Stimulated activated CD8-positive, alpha-beta memory T cell treated with anti-CD3 and anti-CD28 coated beads, Interleukin-12 subunit alpha, Interleukin-12 subunit beta, amount 100 ng/mL, for 1 hour (primary cell): ENCODE data around the gene PFKM.

Experiments
- DNase-seq: peaks from one replicate; pipeline ENCODE4 v3.0.0-alpha.2; 2020; ENCODE audit warnings: low read depth

PFKM gene

DNA sequence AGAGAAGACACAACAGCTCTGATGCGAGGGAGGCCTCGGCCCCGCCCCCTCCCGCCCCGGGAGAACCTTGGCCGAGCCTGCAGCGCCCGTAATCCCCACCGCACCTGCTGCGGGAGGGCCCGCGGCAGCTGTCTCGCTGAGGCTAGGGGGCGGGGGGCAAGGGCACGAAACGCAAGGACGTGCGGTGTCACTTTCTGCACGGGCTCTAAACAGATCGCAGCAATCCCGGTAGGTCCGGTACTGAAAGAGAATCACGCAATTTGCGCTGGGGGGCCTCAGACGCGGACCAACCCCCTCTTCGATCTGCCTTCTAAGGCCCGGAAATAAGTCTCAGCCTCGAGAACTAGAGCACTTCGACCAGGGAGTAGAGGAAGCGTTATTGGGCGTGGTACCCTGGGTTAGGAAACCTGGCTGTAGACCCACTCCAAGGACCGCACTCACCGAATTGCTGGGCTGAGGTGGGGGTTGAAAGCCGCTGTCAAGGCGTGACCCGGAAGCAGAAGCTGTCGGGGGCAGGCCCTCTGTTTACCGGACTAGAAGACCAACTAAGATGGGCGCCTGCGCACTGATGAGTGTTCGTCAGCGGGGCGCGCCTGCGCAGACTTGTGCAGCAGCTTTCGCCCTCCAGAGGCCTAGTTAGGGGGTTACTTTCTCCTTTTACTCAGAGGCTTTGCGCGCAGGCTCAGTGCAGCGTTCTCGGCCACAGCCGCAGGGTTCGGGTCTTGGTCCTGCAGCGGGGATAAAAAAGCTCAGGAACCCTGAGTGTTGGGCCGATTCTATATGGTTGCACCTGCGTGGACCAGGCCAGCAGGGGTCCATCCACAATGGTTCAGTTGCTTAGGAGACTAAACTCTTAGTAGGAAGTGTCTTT lies 38.1 kb downstream of the PFKM start, which contains the start of gene ASB8:
Gene ASB8, minus strand, starts transcription at position 498 of the 871 bp plus-strand sequence. CDS start 4,019 bp downstream, outside the sequence.
- peak; percentile 100 for DNase-seq

DNA sequence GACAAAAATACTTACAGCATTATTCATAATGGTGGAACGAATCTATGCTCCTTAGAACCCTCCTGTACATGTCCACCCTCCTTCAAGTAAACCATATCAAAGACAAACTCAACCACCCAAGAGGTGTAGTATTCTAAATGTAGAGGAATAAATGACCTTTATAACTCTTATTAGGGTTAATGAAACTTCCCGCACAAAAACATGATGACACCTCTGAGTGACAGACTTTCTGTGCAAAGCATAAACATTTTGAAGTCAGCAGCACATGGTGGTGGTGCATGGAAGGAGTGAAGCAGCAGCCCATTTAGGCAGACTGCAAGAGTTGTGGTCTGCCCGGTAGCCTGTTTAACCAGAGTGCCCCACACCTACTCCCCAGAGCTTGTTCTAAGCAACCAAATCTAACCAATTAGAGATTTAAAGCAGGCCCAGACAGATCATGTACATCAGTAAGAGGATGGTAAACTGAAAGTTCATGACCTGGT lies 38.8 kb downstream of the PFKM start:
- no peak for DNase-seq

DNA sequence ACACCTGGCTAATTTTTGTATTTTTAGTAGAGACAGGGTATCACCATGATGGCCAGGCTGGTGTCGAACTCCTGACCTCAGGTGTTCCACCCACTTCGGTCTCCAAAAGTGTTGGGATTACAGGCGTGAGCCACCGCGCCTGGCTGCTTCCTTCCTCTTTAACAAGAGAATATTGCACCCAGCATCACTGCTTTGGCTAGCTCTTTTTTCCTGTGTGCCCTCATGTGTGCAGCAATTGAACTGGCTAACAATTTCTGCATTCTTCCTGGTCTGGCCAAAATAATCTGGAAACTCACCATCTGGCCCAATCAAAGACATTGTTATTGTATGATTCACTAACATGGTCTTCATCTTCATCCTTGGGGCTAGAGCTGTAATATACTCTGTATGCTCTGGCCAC lies 40.9 kb downstream of the PFKM start:
- no peak for DNase-seq

DNA sequence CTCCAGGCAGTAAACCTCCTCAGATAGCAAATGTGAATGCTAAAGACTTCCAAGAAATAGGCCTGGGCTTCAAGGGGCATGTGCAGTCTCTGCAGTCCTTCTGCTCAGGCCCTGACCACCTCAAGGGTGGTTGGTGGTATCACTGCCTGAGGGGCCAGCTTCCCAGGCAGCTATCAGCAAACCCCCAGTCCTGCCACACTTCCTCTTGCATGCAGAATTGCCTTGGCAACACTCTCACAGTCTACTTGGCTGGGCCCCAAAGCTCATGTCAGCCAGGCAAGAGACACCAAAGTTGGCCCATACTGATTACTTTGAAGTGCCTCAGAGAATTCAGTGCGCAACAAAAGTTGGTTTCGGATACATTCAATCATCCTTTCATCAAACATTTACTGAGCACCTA lies 41.6 kb downstream of the PFKM start:
- DNase-seq = no peak

- no peak for DNase-seq
These were observed 44.1 kb downstream of the PFKM start for GRCh38 chr12:48163150-48163747.

GRCh38 chr12:48164451-48164850 lies 45.3 kb downstream of the PFKM start:
- no peak for DNase-seq

- peak; percentile 30 for DNase-seq
These were observed 46.2 kb downstream of the PFKM start for GRCh38 chr12:48165089-48165981.

DNA sequence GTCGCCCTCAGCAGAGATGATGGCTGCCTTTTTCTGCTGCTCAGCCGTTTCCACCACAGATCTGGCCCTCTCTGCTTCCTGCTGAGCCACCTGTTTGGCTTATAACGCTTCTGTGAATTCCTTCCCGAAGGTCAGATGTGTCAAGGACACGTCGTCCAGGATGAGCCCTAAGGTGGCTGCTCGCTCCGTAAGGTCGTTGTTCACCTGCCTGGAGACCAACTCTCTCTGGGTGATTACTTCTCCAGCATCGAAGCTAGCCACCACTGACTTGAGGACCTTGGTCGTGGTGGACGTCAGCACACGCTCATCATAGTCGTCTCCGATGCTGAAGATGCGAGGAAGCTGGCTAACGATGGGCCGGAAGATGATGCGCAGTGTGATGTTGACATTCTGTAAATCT lies 49.8 kb downstream of the PFKM start:
- DNase-seq = no peak

DNA sequence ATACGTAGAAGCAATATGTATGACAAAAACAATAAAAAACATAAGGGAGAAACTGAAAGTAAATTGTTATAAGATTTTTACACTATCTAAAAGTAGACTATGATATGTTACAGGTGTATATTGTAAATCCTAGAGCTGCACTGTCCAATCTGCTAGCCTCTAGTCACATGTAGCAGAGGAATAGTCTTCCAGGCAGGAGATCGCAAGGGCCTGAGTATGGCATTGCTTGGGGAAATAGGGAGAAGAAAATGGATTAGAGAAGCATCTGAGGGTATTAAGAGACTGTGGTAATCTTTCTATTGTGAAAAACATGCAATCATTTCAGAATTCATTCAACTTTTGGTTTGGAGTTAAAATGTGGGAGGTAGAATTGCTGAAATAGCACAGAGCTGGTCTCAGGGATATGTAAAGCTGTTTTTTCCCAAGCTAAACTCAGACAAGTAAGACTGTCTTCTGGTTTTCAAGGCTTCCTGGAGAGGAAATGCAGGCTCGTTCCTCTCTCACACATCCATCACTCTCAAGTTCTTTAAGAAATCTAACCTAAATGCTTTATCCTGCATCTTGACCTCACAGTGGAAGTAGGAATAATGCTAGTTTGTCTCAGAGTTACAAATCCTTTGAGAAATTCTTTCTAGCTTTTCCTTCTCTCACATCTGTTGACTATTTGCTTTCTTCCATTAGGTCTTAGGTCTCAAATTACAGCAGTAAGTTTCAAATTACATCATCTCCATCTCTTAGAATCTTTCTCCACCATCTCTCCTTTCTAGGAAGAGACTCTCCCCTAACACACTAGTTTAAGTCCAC lies 56.7 kb downstream of the PFKM start:
- no peak for DNase-seq

DNA sequence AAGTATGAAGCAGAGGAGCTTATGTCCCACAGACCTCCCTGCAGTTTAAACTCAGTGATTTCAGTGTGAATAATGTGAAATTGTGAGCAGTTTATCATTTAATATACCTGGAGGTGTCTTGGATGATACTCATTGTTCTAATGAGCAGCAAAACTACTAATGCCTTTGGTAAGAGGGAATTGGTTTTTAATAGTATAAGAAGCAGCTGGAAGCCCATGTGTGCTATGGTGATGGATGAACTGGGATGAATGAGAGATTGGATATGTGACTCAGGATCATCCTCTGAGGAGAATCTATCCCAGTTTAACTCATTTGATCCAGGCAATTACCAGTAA lies 57.2 kb downstream of the PFKM start:
- DNase-seq = no peak

DNA sequence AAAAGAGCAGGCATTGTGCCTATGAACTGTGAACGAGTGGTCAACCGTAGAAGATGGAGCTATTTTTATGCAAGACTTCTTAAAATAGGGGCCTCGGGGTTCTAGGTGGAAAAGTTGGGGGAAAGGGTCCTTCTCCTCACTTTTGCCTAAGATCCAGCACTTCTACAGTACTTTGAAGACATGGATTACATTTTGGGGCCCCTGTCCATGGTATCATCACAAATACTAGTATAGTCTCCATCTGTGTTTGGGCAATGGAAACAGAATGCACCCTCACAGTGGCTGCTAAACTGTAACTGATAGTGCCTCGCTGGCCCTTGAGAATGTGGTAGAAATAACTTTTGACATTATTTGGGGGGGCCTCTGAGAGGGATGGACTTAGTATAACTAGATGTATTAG lies 58.8 kb downstream of the PFKM start:
- no peak for DNase-seq

DNA sequence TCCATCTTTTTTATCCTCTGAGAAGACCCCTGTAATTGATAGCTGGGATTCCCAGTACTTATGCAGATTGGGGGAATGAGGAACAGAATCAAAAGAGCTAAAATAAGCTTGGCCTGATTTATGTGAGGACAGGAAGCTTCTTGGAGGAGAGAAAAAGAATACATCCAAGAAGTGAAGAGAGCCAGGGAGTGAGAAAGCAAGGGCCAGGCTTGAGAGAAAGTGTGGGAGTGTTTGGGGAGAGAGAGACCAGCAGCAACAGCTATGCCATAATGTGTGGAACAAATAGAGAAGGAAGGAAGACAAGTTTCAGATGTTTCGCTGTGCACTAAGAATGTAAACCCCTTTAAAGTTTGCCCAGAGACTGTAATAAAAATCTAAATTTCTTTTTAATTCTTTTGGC lies 60.3 kb downstream of the PFKM start:
- DNase-seq = no peak

DNA sequence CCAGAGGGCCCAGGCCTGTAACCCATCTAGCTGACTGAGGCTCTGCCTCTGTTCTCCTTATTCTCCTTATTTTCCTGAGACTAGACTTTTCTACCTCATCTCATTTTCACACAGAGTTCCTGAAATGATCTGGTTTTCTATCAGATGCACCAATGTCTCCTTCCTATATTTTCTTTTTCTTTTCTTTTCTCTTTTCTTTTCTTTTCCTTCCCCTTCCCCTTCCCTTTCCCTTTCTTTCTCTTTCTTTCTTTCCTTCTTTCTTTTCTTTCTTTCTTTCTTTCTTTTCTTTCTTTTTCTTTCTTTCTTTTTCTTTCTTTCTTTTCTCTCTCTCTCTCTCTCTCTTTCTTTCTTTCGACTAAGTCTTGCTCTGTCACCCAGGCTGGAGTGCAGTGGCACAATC lies 61.3 kb downstream of the PFKM start:
- no peak for DNase-seq

GRCh38 chr12:48180857-48181495 lies 61.8 kb downstream of the PFKM start:
- no peak for DNase-seq

GRCh38 chr12:48182631-48183030 lies 63.5 kb downstream of the PFKM start:
- no peak for DNase-seq

DNA sequence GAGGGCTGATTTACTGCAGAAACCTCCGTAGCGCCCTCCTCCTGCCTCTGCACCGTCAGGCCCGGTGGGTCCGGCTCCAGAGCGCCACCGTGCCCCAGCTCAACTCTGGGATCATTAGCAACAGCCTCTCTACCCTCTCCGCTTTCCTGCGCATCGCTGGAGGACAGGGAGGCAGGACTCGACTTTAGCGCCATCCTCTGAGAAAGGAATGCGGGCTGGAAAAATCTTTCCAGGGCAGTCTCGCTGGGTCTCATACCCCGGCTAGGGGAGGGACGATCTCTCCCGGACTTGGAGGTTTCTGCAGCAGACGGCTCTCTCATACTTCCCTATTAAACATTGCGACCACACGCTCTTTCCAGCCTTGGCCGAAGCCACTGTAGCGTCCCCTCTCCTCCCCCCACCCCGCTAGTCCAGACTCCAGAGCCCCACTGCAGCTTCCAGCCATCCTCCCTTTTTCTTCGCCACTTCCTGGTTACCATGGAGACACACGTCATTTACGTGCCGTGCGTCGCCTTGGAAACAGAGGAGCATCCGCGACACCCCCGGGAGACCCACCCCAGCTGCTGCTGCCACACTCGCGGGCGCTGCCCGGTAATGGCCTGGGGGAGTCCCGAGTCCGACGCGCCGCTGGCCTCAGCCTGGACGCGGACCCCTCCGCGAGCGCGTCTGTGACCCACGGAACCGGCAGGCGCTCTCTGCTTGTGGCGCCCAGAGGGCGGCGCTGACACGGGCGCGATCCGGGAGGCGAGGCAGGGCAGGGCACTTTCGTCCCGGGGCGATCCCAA lies 64.1 kb downstream of the PFKM start, which contains the start of gene CCDC184:
Gene CCDC184, plus strand, starts transcription at position 554 of the 785 bp plus-strand sequence. CDS start 479 bp downstream, outside the sequence.
- peak; percentile 62 for DNase-seq

- DNase-seq = no peak
These were observed 64.8 kb downstream of the PFKM start for GRCh38 chr12:48183876-48184548.

GRCh38 chr12:48184549-48184922 lies 65.4 kb downstream of the PFKM start:
- DNase-seq = no peak

GRCh38 chr12:48185181-48185919 lies 66.2 kb downstream of the PFKM start:
- no peak for DNase-seq
